ENCODE measurements around the gene MTCL1. TPM values are rescaled to one million over a fixed set of nuclear protein-coding genes. Genes with fewer than 3 reads are reported as not detected.

MTCL1 gene
- polyA plus RNA-seq, 1 experiment: 29.8 TPM

DNA sequence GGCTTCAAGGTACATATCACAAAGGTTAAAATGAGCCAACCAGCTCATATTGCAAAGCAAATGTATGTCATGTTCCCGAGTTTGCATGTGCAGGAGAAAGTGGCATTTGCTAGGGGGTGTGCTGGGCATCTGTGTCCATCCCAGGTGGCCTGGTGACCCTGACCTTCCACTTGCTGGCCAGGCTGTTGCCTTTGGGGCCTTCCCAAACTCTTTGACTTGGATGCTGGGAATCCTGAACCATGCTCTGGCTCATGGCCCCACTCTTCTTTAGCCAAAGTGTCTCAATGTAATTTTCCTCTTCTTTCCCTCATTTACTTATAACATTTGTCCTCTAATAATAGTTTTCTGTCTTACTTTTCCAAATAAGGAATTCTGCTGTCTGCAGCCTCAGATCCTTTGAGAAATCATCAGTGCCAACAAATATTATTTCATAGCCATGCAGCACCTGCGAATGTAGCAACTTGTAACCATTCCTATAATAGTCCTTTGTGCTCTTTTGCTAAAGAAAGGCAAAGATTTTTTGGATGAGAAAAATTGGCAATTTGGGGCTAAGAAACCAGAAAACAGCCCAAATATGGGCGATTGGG lies 64.2 kb downstream of the MTCL1 start:
- Histone ChIP-seq H3K36me3 (ENCODE audit: control insufficient read depth, insufficient read depth, low read length) (peaks cover 5% of the 10 kb centered on the region), H3K4me3 (ENCODE audit: low read depth, low read length) (no peak overlapping the region), H3K27me3 (ENCODE audit: control insufficient read depth, insufficient read depth, low read length) (no peaks in the 10 kb centered on the region)
- ChIA-PET CTCF (no interaction called here), POLR2A (no interaction called here)
- DNase-seq (ENCODE audit: low read depth): no peak
- TF ChIP-seq, protein P1, sequence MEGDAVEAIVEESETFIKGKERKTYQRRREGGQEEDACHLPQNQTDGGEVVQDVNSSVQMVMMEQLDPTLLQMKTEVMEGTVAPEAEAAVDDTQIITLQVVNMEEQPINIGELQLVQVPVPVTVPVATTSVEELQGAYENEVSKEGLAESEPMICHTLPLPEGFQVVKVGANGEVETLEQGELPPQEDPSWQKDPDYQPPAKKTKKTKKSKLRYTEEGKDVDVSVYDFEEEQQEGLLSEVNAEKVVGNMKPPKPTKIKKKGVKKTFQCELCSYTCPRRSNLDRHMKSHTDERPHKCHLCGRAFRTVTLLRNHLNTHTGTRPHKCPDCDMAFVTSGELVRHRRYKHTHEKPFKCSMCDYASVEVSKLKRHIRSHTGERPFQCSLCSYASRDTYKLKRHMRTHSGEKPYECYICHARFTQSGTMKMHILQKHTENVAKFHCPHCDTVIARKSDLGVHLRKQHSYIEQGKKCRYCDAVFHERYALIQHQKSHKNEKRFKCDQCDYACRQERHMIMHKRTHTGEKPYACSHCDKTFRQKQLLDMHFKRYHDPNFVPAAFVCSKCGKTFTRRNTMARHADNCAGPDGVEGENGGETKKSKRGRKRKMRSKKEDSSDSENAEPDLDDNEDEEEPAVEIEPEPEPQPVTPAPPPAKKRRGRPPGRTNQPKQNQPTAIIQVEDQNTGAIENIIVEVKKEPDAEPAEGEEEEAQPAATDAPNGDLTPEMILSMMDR (IDR thresholded peaks at IDR 0.05; ENCODE audit: insufficient read depth, low read depth, low read length): no peak

DNA sequence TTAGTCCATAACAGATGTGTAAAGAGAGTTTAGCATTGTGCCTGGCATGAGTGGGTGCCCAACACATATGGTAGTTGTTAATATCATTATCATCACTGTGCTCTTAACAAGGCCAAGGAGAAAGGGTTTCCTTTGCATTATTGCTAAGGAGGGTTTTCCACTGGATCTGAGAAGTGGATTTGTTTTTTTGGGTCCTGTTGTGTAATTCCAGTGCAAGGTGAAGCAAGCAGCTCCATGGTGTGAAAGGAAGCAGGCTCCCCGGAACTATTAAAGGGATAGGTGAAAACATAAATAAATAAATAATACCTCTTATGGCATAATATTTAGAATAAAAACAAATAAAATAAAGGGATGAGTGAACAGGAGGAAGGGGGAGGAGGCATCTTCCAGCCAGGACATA lies 65.3 kb downstream of the MTCL1 start:
- ChIA-PET CTCF (interaction anchor here (1.1 kb wide), 1 partner anchor 10 kb away, joined by 4 read pairs; no protein-coding TSS in a partner anchor), POLR2A (no interaction called here)
- TF ChIP-seq, protein P1 (IDR thresholded peaks at IDR 0.05; ENCODE audit: insufficient read depth, low read depth, low read length): no peak
- Histone ChIP-seq H3K27me3 (ENCODE audit: control insufficient read depth, insufficient read depth, low read length) (no peaks in the 10 kb centered on the region), H3K4me3 (ENCODE audit: low read depth, low read length) (no peak overlapping the region), H3K36me3 (ENCODE audit: control insufficient read depth, insufficient read depth, low read length) (peaks cover 5% of the 10 kb centered on the region)
- no peak for DNase-seq (ENCODE audit: low read depth)

DNA sequence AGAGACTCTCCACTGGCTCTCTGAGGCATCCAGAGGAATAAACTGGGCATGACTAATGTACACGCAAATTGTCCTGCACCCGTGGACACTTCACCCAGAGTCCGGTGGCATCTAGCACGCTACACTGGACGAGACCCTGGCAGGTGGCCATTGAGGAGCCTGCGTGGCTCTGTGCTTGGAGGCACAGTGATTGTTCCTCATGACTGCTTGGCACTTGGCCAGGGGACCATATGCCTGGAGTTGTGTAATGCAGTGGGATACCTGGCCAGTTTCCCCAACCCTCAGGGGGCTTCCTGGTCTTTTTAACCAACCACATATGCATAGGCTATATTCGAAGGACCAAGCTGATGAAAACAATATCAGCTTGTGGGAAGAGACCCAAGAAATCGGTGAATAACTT lies 66.6 kb downstream of the MTCL1 start:
- ChIA-PET POLR2A (no interaction called here), CTCF (no interaction called here)
- TF ChIP-seq, protein P1 (IDR thresholded peaks at IDR 0.05; ENCODE audit: insufficient read depth, low read depth, low read length): no peak
- peaks cover 7% of the 10 kb centered on the region for H3K36me3 ChIP-seq (ENCODE audit: control insufficient read depth, insufficient read depth, low read length)
- DNase-seq (ENCODE audit: low read depth): no peak
- no peak overlapping the region for H3K4me3 ChIP-seq (ENCODE audit: low read depth, low read length)
- no peaks in the 10 kb centered on the region for H3K27me3 ChIP-seq (ENCODE audit: control insufficient read depth, insufficient read depth, low read length)

DNA sequence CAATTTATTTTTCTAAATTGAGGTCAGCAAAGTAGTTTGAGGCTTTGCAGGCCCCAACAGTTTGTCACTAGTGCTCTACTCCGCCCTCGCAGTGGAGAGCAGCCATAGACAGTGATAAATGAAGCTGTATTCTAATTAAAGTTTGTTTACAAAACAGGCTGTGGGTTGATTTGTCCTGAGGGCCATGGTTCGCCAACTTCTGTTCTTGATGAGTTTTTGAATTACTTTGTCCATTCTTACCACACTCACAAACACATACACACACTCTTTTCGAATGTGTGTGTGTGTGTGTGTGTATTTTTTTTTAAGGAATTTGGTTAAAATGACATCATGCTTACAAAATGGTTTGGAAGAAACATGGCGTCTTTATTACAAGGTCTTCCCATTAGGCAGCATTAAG lies 68.6 kb downstream of the MTCL1 start:
- TF ChIP-seq, protein P1 (IDR thresholded peaks at IDR 0.05; ENCODE audit: insufficient read depth, low read depth, low read length): no peak
- H3K4me3 ChIP-seq (ENCODE audit: low read depth, low read length): no peak overlapping the region
- no peaks in the 10 kb centered on the region for H3K27me3 ChIP-seq (ENCODE audit: control insufficient read depth, insufficient read depth, low read length)
- ChIA-PET POLR2A (no interaction called here), CTCF (interaction anchor here (0.6 kb wide), 1 partner anchor 368 kb away, joined by 3 read pairs; no protein-coding TSS in a partner anchor)
- H3K36me3 ChIP-seq (ENCODE audit: control insufficient read depth, insufficient read depth, low read length): peaks cover 14% of the 10 kb centered on the region
- no peak for DNase-seq (ENCODE audit: low read depth)

DNA sequence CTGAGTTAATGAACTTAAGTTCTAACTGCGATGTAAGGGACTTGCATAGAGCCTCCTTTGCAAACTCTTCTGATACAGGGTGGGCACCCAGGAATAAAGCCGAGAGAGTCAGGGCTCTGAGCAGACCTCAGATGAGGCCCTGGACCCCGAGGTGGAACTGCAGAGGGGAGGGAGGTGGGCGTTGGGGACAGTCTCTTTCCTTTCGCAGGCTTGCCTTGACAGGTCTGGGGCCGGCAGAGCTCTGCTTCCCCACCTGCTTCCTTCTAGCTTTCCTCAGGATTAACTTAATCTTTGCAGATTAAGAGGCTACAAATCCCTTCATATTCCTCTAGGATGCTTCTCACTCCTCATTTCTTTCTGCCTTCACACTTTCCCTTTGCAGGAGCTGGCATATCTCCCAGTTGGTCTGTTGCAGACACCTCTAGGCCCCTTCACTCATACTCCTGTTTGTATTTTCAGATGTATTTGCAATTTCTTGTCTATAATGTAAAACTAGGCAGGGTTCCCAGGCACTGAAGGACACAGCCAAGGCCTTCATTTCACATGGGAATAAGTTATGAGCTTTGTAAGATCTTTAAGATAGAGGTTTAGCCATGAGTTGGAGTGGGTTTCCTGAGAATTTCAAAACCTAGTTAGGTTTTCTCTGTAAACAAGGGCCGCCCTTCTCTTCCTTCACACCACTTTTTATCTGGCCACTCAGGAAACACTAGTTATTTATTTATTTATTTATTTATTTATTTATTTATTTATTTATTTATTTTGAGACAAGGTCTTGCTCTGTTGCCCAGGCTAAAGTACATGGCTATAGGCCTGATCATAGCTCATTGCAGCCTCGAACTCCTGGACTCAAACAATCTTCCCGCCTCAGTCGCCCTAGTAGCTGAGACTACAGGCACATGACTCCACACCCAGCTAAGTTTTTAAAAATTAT lies 70.9 kb downstream of the MTCL1 start:
- ChIA-PET CTCF (interaction anchor here (0.8 to 1.2 kb wide), 3 partner anchors 11 to 17 kb away, joined by 3 to 5 read pairs (median 3); no protein-coding TSS in a partner anchor), POLR2A (no interaction called here)
- Histone ChIP-seq H3K36me3 (ENCODE audit: control insufficient read depth, insufficient read depth, low read length) (peaks cover 26% of the 10 kb centered on the region), H3K27me3 (ENCODE audit: control insufficient read depth, insufficient read depth, low read length) (no peaks in the 10 kb centered on the region), H3K4me3 (ENCODE audit: low read depth, low read length) (no peak overlapping the region)
- TF ChIP-seq, protein P1 (IDR thresholded peaks at IDR 0.05; ENCODE audit: insufficient read depth, low read depth, low read length): no peak
- DNase-seq (ENCODE audit: low read depth): no peak

Measured in BJ (cell line).